ENCODE measurements around the gene CDK5R2.

Gene CDK5R2

DNA sequence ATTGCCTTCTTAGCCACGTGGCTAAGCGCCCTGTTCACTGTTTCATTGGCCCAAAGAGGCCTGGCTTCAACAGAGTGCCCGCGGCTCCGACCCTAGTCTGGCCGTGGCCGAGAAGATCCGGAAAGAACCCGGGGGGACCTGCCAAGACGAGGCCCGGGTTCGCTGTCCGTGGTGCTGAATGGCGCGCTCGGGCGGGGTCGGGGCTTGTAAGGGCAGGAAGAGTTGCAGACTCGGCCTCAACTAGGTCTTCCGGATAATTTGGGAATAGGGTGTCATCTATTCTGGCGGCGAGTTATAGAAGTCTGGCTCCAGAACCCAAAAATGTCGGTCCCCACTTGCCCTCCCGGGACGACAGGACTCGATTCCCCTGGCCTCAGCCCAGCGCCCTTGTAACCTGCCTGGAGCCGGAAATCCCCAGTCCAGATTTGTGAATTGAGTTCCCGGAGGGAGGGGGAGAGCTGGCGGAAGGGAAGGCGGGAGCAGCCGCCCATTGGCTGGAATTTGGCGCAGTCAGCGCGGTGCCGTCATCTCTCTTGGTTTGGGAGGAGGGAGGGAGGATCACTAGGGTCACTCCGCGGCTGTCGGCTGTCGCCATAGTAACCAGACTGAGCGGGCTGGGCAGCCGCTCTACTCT lies 3.5 kb downstream of the CDK5R2 start:
- peak; percentile 70 for DNase-seq (ENCODE audit: low spot score)

GRCh38 chr2:218963601-218964000 lies 4.1 kb downstream of the CDK5R2 start:
- no peak for DNase-seq (ENCODE audit: low spot score)

DNA sequence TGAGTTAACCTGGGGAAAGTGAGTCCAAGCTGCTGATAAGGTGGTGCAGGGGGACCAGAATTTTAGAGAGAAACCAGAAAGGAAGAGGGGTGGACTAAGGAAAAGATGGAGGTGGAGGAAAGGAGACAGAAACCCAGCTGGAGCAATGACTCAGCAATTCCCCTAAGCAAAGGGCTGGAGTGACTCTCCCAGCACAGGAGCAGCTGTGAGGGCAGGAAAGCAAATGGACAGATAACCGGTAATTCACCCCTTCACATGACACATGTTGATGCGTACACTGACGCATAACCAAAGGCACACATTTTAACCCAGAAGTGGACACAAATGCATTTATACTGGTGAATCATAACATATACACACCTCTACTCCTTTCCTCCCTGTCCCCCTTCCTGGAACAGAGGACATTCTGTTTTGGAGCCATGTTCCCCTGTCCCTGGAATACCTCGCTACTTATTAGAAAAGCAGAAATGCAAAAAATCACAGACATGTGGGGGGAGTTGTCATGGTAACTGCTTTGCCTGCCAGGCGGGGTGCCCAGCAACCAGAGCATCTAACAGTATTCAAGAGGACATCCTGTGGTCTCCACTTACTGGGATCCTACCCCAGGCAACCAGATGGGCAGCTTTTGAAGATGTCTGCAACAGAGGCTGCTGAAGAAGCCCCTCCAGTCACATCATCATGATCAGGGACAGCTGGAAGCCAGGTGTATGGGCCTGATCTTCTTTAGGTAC lies 4.7 kb downstream of the CDK5R2 start:
- no peak for DNase-seq (ENCODE audit: low spot score)

DNA sequence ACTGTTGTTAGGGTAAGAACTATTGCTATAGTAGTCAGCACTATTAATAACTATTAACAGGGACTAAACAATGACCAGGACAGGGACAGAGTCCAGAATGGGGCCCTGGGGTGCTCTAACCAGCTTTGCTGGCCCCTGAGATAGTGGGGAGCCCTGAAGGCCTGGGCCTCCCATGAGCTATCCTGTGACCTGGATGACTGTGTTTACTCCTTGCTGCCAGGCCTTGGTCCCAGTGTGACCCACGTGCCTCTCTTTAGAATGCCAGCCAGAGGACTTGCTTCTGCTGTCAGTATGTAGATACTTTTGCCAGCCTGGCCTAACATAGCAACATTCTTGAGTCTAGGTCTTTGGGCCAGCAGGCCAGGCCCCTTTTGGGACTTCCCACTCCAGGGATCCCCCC lies 11.4 kb downstream of the CDK5R2 start:
- DNase-seq (ENCODE audit: low spot score) = no peak

DNA sequence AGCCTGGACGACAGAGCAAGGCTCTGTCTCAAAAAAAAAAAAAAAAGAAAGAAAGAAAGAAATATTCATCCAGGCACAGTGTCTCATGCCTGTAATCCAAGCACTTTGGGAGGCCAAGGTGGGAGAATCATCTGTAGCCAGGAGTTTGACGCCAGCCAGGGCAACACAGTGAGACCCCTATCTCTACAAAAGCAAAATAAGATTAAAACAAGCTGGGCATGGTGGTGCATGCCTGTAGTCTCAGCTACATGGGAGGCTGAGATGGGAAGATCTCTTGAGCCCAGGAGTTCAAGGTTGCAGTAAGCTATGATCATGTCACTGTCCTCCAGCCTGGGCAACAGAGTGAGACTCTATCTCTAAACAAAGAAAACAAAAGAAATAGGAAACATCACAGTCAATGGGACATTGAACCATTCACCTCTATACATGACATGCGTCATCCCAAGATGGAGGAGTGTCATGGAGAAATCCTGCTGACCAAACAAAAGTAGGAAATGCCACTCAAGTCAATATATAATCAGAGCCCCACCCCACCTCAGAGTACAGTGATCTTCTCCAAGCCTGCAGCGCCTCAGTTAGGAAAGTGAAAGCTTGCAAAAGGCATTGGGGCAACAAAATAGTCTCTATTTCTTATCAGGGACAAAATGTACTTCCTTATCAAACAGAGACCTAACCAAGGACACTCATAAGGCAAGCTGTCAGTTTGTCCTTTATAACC lies 15.8 kb downstream of the CDK5R2 start:
- DNase-seq (ENCODE audit: low spot score) = no peak

GRCh38 chr2:218979846-218980734 lies 20.6 kb downstream of the CDK5R2 start:
- DNase-seq (ENCODE audit: low spot score) = peak; percentile 88

- DNase-seq (ENCODE audit: low spot score) = no peak
Measured at GRCh38 chr2:218980735-218981389, 21.4 kb downstream of the CDK5R2 start.

GRCh38 chr2:218981390-218981880 lies 22.0 kb downstream of the CDK5R2 start:
- DNase-seq (ENCODE audit: low spot score) = no peak

- DNase-seq (ENCODE audit: low spot score) = no peak
Measured at GRCh38 chr2:218981881-218982585, 22.6 kb downstream of the CDK5R2 start.

- no peak for DNase-seq (ENCODE audit: low spot score)
Measured at GRCh38 chr2:218982586-218983262, 23.3 kb downstream of the CDK5R2 start.

DNA sequence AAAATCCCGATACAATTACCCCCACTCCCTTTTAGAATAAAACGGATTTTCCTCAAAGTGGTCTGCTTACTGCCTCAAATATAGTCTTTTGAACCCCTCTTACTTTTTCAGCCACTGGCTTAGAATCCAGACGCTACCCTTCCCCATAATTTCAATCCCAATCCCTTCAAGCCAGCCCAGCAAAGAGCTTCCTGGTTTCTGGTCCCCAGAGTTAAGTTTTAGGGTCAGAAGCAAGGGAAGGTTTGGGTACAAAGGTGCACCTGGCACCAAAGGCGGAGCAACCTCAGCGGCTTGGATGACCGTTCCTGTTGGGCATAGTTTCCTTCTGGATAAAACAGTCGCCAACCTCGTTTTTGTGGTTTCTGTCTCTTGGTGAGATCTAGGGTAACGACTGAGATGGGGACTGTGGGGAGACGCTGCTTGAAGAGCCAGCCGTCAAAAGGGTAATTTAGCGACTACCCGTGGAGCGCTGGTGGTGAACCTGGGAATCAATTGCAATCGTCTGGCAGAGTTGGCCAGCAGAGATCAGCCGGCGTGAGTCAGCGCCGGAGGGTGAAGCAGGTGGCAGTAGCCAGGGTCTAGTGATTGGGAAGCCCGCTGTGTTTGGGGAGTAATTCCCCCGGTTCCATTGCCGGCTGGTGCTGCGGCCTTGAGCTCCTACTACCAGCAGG lies 23.9 kb downstream of the CDK5R2 start:
- DNase-seq (ENCODE audit: low spot score) = no peak

- DNase-seq (ENCODE audit: low spot score) = no peak
Measured at GRCh38 chr2:218983934-218984238, 24.4 kb downstream of the CDK5R2 start.

GRCh38 chr2:218984239-218985020 lies 25.0 kb downstream of the CDK5R2 start:
- no peak for DNase-seq (ENCODE audit: low spot score)

DNA sequence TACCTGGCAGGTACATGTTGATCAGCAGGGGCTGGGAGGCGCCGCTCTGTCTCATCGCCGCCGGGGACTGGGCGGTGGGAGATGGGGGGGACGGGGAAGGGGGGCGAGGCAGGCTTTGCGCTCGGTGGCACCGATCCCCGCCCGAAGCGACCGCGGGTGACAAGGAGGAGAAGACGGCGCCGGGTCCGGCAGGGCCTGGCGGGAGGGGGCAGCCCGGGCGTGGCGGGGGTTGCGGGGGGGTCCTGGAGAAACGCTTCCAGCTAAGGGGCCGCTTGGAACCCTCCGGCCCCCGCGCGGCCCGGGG lies 25.5 kb downstream of the CDK5R2 start, which contains the start of gene FEV:
Gene FEV (minus strand): TSS at position 164 of the 304 bp plus-strand sequence. CDS start 109 bp downstream, at position 55.
- no peak for DNase-seq (ENCODE audit: low spot score)

DNA sequence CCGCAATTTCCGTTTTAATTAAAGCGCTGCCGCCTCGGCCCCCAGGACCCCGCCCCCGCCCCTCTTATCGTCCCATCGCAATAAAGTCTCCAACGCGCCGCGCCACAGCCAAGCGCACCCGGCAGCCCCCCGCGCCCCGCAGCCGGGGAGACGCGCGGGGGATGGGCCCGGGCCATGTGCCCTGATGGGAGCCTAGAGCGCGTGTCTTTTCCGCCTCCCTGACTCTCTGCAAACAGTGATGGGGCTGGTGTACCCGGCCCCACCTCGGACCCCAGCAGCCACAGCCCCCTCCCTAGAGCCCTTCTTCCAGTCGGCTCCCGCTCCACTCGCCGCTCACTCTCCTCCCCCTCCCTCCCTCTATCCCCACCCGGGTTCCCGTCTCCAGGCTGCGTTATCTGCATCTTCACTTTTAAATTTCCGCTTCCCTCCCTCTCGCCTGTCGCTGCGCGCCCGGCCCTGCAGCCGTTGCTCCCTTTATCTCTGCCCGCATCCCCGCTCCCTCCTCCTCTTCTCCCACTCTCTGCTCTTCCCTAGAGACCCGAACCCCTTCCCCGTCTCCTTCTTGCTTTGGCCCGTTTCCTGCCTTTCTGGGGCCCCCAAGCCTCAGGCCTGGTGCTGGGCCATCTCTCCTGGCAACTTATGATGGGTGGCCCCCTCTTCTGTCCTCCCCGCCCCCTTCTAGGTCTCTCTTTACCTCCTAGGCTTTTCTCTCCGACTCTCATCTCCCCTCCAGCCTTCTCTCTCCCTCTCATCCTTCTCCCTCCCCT lies 26.0 kb downstream of the CDK5R2 start:
- no peak for DNase-seq (ENCODE audit: low spot score)

DNA sequence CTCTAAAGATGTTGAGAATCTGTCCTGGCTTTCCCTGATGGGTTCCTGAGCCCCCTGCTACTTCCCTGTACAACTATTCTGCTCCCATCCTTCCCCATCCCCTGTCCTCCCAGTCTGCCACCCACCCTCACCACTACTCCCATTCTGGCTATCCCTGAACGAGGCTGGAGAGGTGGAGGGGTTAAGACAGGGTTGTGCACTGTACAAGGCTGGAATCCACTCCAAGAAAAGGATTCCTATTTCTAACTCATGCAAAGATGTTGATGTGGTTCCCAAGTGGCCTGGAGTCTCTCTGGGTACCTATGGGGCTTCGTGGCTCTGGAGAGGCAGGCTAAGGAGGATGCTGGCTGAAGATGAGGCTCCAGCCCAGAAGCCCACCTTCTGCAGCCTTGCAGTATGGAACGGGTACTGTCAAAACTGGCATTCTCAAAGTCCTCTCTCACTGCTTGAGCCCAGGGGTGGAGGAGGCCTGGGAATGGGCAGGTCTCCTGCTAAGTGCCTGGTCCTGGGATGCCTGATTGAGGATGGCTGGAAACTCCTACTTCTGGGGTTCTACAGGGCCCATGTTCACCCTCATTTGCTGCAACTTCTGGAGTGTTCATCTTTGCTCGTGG lies 26.8 kb downstream of the CDK5R2 start:
- DNase-seq (ENCODE audit: low spot score) = no peak

DNA sequence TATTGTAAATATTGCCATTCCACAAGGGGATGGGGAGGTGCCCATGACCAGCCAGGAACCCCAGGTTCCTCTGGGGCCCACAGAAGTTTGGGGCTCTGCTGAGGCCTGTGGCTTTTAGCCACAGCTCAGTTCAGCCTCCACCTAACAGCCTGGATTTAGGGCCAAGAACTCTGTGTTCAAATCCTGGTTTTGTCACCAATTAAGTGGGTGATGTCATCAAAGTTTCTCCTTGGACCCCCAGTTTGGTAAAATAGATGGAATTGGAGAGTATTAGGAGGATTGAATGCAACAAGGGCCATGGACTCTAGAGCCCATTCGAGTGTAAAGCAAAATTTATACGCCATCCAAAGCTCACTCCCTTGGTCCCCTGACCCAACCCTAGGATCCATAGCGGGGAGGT lies 28.7 kb downstream of the CDK5R2 start:
- DNase-seq (ENCODE audit: low spot score) = no peak

- no peak for DNase-seq (ENCODE audit: low spot score)
Measured at GRCh38 chr2:218988650-218989049, 29.2 kb downstream of the CDK5R2 start.

All from GM03348 (cell line).